ENCODE results near the gene DEFB127.

GRCh38 chr20:157154-157553, at the start of gene DEFB127:
- TF ChIP-seq CTCF (IDR thresholded peaks at IDR 0.05) (no peak), POLR2AphosphoS5 (IDR thresholded peaks at IDR 0.05) (no peak), POLR2A (IDR thresholded peaks at IDR 0.05) (no peak)

All from suprapubic skin (tissue), 4 donors.